GM20431 (cell line): ENCODE measurements around the gene WDR41.
"Not testable (repeated sequence)": the region's sequence is repeated elsewhere in the genome, so short reads cannot be mapped to it uniquely, and the experiment has no call there.

Experiments
- in situ Hi-C: fragments of 300-500 bp; cut with MseI, MboI; formaldehyde crosslinking; loops from one replicate; pipeline ENCODE4 v1.15.0; 2020; ENCODE audit warnings: low sequenced_read_pairs; ENCODE audit not compliant: unreplicated experiment

Gene WDR41

DNA sequence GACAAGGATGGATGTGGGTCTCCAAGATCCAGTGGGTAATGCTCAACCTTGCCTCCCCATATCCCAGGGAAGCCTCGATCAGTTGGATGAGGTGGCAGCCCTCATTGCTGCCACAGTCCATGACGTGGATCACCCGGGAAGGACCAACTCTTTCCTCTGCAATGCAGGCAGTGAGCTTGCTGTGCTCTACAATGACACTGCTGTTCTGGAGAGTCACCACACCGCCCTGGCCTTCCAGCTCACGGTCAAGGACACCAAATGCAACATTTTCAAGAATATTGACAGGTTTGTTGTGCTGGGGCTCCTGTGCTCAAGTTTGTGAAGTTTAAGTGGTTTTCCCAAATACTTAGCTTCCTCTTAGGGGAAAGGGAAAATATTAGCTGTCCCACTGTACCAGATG lies 74.0 kb downstream of the WDR41 start:
- in situ Hi-C loops: no loop called here

DNA sequence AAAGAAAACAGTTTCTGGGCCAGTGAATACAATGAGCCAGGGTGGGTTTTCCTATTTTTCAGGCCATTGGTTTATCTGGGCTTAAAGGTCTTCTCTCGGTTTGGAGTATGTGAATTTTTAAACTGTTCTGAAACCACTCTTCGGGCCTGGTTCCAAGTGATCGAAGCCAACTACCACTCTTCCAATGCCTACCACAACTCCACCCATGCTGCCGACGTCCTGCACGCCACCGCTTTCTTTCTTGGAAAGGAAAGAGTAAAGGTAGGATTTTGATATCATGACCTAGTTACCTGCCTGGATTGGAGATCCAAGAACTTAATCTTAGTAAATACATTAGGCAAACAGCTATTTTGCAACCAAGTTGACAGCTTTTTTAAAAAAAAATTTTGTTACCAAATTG lies 79.1 kb downstream of the WDR41 start:
- in situ Hi-C loops: no loop called here

DNA sequence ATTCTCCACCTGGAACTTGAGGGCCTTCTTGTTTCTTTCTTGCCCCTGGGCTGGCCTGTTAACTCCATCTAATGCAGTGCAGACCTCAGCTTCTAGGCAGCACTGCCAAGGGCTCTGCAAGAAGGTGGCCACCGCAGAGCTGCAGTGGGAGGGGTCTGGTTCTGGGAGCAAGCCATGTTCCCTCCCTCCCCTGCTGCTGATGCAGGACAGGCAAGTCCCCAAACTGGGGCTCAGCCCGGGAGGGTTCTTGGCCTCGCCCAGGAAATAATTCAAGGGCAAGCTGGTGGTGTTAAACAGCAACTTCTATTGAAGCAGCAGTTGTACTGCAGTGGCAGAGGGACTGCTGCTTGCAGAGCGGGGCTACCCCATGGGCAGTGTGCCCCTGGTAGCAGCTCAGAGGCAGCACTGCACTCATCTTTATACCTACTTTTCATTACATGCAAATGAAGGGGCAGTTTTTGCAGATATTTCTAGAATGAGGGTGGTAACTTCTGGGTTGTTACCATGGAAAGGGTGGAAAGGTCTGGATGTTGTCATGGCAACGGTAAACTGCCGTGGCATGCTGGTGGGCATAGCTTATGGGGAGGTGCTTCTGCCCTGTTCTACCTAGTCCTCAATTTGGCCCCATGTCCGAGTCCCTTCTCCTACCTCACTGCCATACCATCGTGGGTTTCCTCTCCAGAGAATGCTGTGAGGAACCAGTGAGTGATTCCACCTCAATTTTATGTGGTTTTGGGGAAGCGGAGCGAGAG lies 82.1 kb downstream of the WDR41 start:
- in situ Hi-C loops: no loop called here

DNA sequence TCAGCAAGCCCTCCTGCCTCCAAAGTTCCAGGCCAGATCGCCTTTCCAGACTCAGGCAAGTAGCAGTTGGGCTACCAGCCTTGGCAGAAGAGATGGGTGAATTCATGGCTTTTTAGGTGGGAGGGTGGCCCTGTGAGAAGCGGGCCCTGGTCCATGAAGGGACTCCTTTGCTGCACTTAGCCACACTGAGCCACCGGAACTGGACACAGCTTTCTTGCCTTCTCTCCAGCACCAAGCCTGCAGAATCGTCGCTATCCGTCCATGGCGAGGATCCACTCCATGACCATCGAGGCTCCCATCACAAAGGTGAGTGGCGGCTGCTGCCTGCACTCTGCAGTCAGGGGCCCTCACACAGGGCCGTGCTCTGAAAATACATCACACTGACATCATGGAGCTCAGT lies 85.0 kb downstream of the WDR41 start:
- in situ Hi-C loops: no loop called here

DNA sequence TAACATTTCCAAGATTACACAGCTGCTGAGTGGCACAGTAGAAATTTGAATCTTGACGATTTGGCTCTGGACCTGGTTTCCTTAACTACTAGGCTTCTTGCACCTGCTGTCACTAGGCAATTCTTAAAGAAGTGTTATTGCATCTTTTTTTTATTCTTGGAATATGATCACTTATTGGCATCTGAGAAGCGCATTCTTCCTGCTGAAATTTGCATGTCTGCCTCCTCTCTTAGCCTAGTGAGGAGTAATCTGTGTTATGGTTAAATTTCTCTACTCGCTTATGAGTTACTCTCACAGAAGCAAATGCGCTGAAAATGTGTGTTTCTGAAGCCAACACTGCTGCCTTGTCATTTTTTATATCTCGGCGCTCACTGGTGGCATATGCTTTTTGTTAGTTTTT lies 89.3 kb downstream of the WDR41 start:
- in situ Hi-C loops: no loop called here

DNA sequence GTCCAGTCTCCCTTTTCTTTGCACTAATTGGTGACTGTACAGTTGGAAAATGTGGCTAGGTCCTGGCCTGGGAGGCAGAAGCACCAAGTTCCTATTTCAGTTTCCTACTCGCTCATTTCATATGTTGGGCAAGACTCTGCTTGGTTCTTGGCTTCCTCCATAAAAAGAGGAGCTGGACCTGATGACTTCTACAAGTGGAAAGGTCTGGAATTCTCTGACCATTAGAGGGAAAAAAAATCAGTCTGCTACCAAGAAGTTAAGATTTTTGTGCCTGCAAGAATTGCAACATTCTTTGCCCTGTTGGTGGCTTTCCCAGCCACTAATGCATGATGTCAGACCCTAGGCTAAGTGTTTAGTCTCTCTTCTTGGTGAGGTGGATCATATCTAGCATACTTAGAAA lies 91.5 kb downstream of the WDR41 start:
- in situ Hi-C loops: no loop called here

DNA sequence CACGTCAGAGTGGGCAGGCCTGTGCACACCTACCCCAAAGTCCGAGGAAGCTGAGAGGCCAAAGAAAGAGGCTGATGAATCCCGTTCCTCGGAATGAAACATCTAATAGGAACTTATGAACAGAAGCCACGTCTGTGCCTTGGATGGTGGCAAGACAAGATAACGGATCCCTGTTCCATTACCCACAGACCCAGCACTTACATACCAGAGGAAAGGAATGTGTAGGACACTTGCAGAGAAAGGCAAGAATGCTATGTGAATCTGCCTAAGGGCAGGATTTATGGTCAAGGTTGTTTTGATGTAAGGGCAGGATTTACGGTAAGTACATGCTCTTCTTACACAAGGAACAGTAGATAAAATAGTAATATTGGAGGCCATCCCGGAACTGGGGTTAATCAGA lies 93.2 kb downstream of the WDR41 start:
- in situ Hi-C loops: no loop called here

DNA sequence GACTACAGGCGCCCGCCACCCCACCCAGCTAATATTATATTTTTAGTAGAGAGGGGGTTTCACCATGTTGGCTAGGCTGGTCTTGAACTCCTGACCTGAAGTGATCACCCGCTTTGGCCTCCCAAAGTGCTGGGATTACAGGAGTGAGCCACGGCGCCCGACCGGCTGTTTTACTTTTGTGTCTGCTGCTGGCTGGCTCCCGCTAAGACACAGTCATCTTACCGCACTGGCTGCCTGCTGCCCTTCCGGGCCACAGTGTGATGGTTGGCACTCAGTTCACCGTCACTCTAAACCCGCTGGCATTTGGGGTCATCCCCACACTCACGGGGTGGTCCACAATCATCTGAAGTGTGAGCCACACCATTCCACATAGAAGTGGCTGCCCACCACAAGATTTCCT lies 93.7 kb downstream of the WDR41 start:
- in situ Hi-C loops: no loop called here

DNA sequence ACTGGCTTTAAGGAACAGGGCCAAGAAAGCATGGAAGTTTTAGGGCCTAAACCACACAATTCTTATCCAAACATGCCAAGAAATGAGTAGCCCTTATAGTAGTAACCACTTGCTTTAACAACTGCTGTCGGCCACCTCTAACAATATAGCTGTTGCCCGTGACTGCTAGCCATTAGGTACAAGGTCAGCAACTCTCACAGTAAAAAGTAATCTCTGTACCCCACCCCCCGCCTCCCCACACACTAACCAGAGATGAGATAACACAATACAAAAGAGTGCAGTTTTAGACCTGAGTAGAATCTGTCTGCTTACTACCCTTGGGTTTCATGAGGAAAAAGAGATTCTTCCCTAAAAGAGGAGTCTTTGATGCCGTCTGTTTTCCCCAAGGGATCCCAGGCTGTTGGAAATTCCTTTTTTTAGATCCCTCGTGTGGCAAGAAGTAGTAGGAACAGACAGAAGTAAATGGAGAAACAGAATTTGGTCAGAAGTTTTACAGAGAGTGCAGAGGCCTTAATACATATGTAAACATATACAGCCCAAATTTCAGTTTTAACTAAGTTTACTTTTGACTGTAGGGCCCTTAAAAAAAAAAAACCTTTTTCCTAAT lies 94.3 kb downstream of the WDR41 start:
- in situ Hi-C loops: no loop called here

DNA sequence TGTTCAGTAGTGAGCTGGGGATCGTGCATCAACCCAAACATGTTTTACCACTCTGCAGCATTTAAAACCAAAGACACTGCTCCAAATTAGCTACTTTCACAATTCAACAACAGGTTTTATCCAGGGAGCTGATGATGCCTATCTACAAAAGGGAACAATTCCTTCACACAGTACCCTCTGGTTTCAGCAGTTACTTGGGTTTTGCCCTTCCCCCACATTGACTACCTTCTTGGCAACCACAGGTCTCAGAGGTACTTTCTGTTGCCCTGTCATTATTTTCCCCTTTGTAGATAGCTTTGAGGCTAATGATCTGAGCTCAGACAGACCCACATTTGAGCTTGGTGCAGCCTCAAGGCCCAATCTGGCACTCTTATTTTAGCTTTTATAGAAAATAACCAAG lies 96.1 kb downstream of the WDR41 start:
- in situ Hi-C loops: no loop called here

DNA sequence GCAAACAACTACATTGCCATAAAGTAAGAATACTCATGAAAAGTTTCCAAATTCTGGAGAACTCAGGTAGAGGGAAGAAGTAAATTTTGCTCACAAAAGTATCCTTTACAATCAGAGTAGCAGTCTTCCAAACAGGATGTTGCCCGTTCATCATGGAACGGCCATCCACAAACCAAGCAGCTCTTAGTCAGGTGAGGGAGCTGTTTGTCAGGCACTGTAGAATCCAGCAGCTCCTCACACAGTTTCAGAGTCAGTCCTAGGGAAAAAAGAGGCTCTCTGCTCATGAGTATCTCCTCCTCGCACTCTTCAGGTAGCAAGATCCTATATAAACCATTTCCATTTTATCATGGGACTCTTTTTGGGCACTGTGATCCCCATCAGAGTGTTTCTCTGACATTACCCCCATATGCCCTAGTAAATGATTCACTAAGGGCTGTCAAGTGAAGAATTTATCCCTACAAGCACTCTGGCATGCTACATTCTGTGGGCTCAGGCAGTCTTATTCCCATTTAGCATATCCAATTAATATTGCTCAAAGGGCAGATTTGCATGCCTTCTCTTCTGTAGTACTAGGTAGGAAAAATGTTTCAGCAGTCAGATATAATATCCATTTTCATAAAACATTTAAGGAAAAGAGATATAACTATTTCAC lies 97.9 kb downstream of the WDR41 start:
- in situ Hi-C loops: no loop called here

DNA sequence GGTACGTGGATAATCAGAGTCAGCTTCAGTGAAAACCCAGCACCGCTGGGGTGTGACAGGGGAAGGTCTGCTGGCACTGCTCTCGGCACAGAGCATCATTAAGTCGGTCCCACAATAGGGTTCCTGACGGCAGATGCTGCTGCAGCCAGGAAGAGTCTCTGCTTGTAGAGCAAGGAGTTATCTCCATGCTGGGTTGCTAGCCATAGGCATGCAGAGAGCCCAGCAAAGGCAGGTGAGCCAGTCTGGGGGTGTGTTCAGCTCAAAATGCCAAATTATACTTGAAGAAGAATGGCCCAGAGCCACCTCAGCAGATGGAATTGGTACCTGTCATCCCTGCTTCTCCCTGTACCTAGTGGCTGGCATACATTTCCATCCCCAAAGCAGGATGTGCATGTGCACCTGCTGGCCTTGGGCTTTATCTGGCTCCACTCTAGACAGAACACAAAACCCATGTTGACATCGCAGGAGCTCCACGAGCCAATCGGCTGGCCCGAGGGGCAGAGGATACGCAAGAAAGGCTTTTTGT lies 100.8 kb downstream of the WDR41 start:
- in situ Hi-C loops: no loop called here

DNA sequence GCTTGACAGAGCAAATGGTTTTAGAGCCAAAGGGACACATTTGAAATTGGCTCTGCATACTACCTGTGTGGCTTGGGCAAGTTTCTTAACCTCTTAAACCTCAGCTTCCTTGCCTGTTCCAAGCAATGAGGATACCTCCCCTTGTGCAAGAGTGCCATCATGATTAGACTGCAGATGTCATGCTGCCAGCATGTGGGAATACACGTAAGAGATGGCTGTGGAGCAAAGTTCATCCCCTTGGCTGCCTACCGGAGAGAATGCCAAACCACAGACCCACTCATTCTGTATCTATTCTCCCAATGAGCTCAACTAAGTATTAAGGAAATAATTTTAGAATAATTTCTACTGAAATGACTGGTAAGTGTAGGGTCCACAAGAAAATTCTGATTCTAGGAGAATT lies 101.3 kb downstream of the WDR41 start:
- in situ Hi-C loops: no loop called here

DNA sequence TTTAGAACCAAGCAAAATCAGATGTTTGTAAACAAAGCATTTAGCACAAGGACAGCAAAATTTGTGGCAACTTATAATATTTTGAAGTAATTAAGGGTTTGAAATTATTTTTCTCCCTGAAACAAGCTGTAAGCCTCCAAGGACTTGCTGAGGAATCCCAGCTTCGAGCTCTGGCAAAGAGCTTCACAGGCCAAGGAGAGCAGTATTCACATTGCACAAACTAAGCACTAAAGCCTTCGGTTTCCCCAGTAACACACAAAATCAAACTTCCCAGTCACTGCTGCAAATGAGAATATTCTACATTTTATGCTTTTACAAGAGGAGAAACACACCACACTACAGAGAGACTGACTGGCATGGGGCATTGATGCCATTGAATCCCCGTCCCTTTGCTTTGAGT lies 101.9 kb downstream of the WDR41 start:
- in situ Hi-C loops: no loop called here

DNA sequence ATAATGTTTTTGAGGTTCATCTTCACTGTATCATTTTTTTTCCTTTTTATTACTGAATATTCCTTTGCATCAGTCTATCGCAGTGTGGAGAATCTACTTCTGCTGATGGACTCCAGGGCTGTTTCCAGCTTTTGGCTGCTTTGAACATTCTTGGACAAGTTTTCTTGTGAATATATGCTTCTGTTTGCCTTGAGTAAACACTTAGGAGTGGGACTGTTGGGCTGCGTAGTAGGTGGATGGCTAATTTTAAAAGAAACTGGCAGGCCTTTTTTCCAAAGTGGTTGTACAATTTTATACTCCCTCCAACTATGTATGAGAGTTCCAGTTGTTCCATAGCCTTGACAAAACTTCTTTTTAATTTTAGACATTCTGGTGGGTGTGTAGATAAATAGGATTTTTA lies 102.4 kb downstream of the WDR41 start:
- in situ Hi-C loops: no loop called here

DNA sequence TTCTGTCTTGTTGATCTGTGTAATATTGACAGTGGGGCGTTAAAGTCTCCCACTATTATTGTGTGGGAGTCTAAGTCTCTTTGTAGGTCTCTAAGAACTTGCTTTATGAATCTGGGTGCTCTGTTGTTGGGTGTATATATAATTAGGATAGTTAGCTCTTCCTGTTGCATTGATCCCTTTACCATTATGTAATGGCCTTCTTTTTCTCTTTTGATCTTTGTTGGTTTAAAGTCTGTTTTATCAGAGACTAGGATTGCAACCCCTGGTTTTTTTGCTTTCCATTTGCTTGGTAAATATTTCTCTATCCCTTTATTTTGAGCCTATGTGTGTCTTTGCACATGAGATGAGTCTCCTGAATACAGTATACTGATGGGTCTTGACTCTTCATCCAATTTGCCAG lies 105.8 kb downstream of the WDR41 start:
- in situ Hi-C loops: not testable (repeated sequence)

DNA sequence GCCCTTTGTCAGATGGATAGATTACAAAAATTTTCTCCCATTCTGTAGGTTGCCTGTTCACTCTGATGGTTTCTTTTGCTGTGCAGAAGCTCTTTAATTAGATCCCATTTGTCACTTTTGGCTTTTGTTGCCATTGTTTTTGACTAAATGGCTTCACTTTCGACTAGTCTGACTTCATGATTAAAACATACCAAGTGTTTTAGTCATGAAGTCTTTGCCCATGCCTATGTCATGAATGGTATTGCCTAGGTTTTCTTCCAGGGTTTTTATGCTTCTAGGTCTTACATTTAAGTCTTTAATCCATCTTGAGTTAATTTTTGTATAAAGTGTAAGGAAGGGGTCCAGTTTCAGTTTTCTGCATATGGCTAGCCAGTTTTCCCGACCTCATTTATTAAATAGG lies 108.8 kb downstream of the WDR41 start:
- in situ Hi-C loops: not testable (repeated sequence)
